WTC11 (cell line): ENCODE data around the gene ARHGEF37. TPM values are rescaled to one million over a fixed set of nuclear protein-coding genes. Genes with fewer than 3 reads are reported as not detected.

Source experiments
- ATAC-seq: fragments of 200-7000 bp; cut with Tn5 transposase; 2 replicates; pipeline ENCODE4 v1.10.0; 2021; ENCODE audit warnings: mild to moderate bottlenecking, moderate library complexity
- CTCF ChIA-PET: fragments of 300-600 bp; sonication (Branson Sonifier 250); formaldehyde crosslinking; loops from one replicate; lab custom pipeline; 2021; ENCODE audit warnings: antibody characterized with exemption; lab: Charles Lee
- POLR2A ChIA-PET: fragments of 350-600 bp; sonication (Branson Sonifier 250); formaldehyde crosslinking; loops from one replicate; lab custom pipeline; 2021; ENCODE audit warnings: antibody characterized with exemption; lab: Charles Lee
- DNase-seq: peaks from one replicate; pipeline ENCODE4 v3.0.0; 2021; ENCODE audit warnings: low spot score
- H3K27ac Mint-ChIP-seq: 2 replicates; pipeline ENCODE4 v1.8.0; 2021; ENCODE audit warnings: mixed read lengths
- H3K27me3 Mint-ChIP-seq: 2 replicates; pipeline ENCODE4 v1.8.0; 2021; ENCODE audit warnings: low read depth, mild to moderate bottlenecking, moderate library complexity, mixed read lengths
- H3K36me3 Mint-ChIP-seq: 2 replicates; pipeline ENCODE4 v1.8.0; 2021; ENCODE audit warnings: mixed read lengths
- H3K4me1 Mint-ChIP-seq: 2 replicates; pipeline ENCODE4 v1.8.0; 2022; ENCODE audit warnings: mixed read lengths
- H3K4me3 Mint-ChIP-seq: 2 replicates; pipeline ENCODE4 v1.8.0; 2021; ENCODE audit warnings: mild to moderate bottlenecking, moderate library complexity, mixed read lengths
- H3K9me3 Mint-ChIP-seq: 2 replicates; pipeline ENCODE4 v1.8.0; 2021; ENCODE audit warnings: mixed read lengths
- CREM ChIP-seq: sonication (generic); formaldehyde crosslinking; IDR thresholded peaks from 2 replicates; pipeline ENCODE4 v1.8.1; 2022; ENCODE audit warnings: mild to moderate bottlenecking, missing genetic modification reagents, moderate library complexity
- E2F1 ChIP-seq: sonication (generic); formaldehyde crosslinking; IDR thresholded peaks from 2 replicates; pipeline ENCODE4 v1.8.0; 2022; ENCODE audit warnings: mild to moderate bottlenecking, missing genetic modification reagents
- FOXJ3 ChIP-seq: sonication (generic); formaldehyde crosslinking; IDR thresholded peaks from 2 replicates; pipeline ENCODE4 v1.9.0; 2021; ENCODE audit warnings: missing genetic modification reagents, mild to moderate bottlenecking, borderline replicate concordance
- GRHL2 ChIP-seq: fragments of 250-450 bp; sonication (Bioruptor Pico); IDR thresholded peaks from 2 replicates; pipeline ENCODE4 v1.8.0; 2022; ENCODE audit warnings: mild to moderate bottlenecking, moderate library complexity; ENCODE audit not compliant: insufficient replicate concordance, severe bottlenecking
- KAT7 ChIP-seq: sonication (generic); formaldehyde crosslinking; IDR thresholded peaks from 2 replicates; pipeline ENCODE4 v1.8.1; 2023; ENCODE audit warnings: missing genetic modification reagents, mild to moderate bottlenecking, borderline replicate concordance
- NFE2L1 ChIP-seq: sonication (generic); formaldehyde crosslinking; IDR thresholded peaks from 2 replicates; pipeline ENCODE4 v1.8.1; 2023; ENCODE audit warnings: missing genetic modification reagents
- NR2C2 ChIP-seq: sonication (generic); formaldehyde crosslinking; IDR thresholded peaks from 2 replicates; pipeline ENCODE4 v1.8.0; 2022; ENCODE audit warnings: mild to moderate bottlenecking, missing genetic modification reagents
- RELA ChIP-seq: sonication (generic); formaldehyde crosslinking; IDR thresholded peaks from 2 replicates; pipeline ENCODE4 v1.8.1; 2022; ENCODE audit warnings: missing genetic modification reagents, mild to moderate bottlenecking, borderline replicate concordance
- SP1 ChIP-seq: sonication (generic); formaldehyde crosslinking; conservative IDR thresholded peaks from 2 replicates; pipeline ENCODE4 v1.8.1; 2022; ENCODE audit warnings: missing genetic modification reagents
- TP53 ChIP-seq: sonication (generic); formaldehyde crosslinking; IDR thresholded peaks from 2 replicates; pipeline ENCODE4 v1.8.1; 2023; ENCODE audit warnings: mild to moderate bottlenecking, missing genetic modification reagents
- ZNF416 ChIP-seq: fragments of 250-450 bp; sonication (Bioruptor Pico); IDR thresholded peaks from 2 replicates; pipeline ENCODE4 v1.9.0; 2021; ENCODE audit warnings: mild to moderate bottlenecking, inconsistent platforms
- ZNF423 ChIP-seq: fragments of 250-450 bp; sonication (Bioruptor Pico); IDR thresholded peaks from 2 replicates; pipeline ENCODE4 v2.1.2; 2022; ENCODE audit warnings: mild to moderate bottlenecking, moderate library complexity
- ZNF512 ChIP-seq: sonication (generic); formaldehyde crosslinking; IDR thresholded peaks from 2 replicates; pipeline ENCODE4 v1.8.1; 2022; ENCODE audit warnings: missing genetic modification reagents, borderline replicate concordance
- ZNF671 ChIP-seq: fragments of 250-450 bp; sonication (Bioruptor Pico); IDR thresholded peaks from 2 replicates; pipeline ENCODE4 v1.8.0; 2021; ENCODE audit warnings: mild to moderate bottlenecking
- total RNA-seq: library from RNA; stranded (reverse); gene quantifications from 3 replicates; pipeline ENCODE4 v1.2.3, GENCODE V29; 2021
- TF ChIP-seq, protein P1 (sequence below): fragments of 250-450 bp; sonication (Bioruptor Pico); IDR thresholded peaks from 2 replicates; pipeline ENCODE4 v2.1.2; 2022; ENCODE audit warnings: mild to moderate bottlenecking, moderate library complexity
- TF ChIP-seq, protein P2 (sequence below): fragments of 250-450 bp; sonication (Bioruptor Pico); IDR thresholded peaks from 2 replicates; pipeline ENCODE4 v1.9.0; 2021; ENCODE audit warnings: moderate library complexity, mild to moderate bottlenecking, inconsistent platforms, borderline replicate concordance
- TF ChIP-seq, protein P3 (sequence below): fragments of 200-600 bp; IDR thresholded peaks from 2 replicates; pipeline ENCODE4 v1.8.0; 2022; ENCODE audit warnings: antibody characterized with exemption

Gene ARHGEF37
- total RNA-seq, 1 experiment from 2014 or later = 1.1 TPM

DNA sequence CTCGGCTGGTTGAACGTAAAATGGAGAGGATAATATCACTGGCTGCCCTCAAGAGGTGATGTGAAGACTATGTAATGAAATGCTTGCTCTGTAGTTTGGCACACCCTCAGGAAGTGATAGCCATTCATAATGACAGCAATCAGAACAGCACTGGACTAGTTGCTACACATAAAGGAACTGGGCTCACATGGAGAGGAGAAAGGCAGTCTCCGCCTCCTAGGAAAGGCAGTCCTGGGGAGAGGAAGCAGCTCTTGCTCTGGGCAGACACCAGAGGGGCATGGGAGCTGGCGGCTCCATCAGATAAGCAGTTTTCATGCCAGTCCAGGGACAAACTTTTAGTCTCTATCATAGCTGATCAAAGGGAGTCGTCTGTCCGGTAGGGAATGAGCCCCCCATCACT, 46.9 kb downstream of the ARHGEF37 start:
- TF ChIP-seq RELA = no peak
- no peak for TF ChIP-seq CREM (CRISPR knock-in tag)
- TF ChIP-seq, protein P1, sequence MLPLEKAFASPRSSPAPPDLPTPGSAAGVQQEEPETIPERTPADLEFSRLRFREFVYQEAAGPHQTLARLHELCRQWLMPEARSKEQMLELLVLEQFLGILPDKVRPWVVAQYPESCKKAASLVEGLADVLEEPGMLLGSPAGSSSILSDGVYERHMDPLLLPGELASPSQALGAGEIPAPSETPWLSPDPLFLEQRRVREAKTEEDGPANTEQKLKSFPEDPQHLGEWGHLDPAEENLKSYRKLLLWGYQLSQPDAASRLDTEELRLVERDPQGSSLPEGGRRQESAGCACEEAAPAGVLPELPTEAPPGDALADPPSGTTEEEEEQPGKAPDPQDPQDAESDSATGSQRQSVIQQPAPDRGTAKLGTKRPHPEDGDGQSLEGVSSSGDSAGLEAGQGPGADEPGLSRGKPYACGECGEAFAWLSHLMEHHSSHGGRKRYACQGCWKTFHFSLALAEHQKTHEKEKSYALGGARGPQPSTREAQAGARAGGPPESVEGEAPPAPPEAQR (CRISPR knock-in tag) = no peak
- no peak for TF ChIP-seq NR2C2
- TF ChIP-seq TP53 (CRISPR knock-in tag) = no peak
- no peak for TF ChIP-seq GRHL2 (CRISPR knock-in tag)
- no peak for TF ChIP-seq SP1 (CRISPR knock-in tag)
- TF ChIP-seq KAT7 (CRISPR knock-in tag) = no peak
- Mint-ChIP-seq H3K36me3 (no peaks in the 10 kb centered on the region), H3K27me3 (no peaks in the 10 kb centered on the region), H3K4me3 (no peak overlapping the region), H3K27ac (no peak overlapping the region), H3K4me1 (peaks cover 21% of the 10 kb centered on the region), H3K9me3 (no peaks in the 10 kb centered on the region)
- DNase-seq (no peak), ATAC-seq (no peak)
- CTCF ChIA-PET = interaction anchor here (1.0 to 2.2 kb wide), 7 partner anchors 8 to 225 kb away, joined by 3 to 14 read pairs (median 5); no protein-coding TSS in a partner anchor
- POLR2A ChIA-PET = no interaction called here

- no peaks in the 10 kb centered on the region for H3K9me3 Mint-ChIP-seq
- no peaks in the 10 kb centered on the region for H3K27me3 Mint-ChIP-seq
- CTCF ChIA-PET = interaction anchor here (1.2 to 2.2 kb wide), 6 partner anchors 8 to 224 kb away, joined by 3 to 14 read pairs (median 6); no protein-coding TSS in a partner anchor
Measured at GRCh38 chr5:149628846-149629388, 47.6 kb downstream of the ARHGEF37 start.

More at GRCh38 chr5:149628846-149629388, 47.6 kb downstream of the ARHGEF37 start:
- POLR2A ChIA-PET = no interaction called here
- TF ChIP-seq ZNF423 (CRISPR knock-in tag) = no peak
- TF ChIP-seq ZNF416 (CRISPR knock-in tag) = no peak
- TF ChIP-seq, protein P2, sequence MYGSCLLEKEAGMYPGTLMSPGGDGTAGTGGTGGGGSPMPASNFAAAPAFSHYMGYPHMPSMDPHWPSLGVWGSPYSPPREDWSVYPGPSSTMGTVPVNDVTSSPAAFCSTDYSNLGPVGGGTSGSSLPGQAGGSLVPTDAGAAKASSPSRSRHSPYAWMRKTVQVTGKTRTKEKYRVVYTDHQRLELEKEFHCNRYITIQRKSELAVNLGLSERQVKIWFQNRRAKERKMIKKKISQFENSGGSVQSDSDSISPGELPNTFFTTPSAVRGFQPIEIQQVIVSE (CRISPR knock-in tag) = no peak
- no peak for TF ChIP-seq ZNF512 (CRISPR knock-in tag)
- TF ChIP-seq NFE2L1 = no peak
- TF ChIP-seq CREM (CRISPR knock-in tag) = no peak
- TF ChIP-seq FOXJ3 (CRISPR knock-in tag) = no peak
- no peak for TF ChIP-seq ZNF671
- no peak for TF ChIP-seq E2F1 (CRISPR knock-in tag)
- TF ChIP-seq, protein P3, sequence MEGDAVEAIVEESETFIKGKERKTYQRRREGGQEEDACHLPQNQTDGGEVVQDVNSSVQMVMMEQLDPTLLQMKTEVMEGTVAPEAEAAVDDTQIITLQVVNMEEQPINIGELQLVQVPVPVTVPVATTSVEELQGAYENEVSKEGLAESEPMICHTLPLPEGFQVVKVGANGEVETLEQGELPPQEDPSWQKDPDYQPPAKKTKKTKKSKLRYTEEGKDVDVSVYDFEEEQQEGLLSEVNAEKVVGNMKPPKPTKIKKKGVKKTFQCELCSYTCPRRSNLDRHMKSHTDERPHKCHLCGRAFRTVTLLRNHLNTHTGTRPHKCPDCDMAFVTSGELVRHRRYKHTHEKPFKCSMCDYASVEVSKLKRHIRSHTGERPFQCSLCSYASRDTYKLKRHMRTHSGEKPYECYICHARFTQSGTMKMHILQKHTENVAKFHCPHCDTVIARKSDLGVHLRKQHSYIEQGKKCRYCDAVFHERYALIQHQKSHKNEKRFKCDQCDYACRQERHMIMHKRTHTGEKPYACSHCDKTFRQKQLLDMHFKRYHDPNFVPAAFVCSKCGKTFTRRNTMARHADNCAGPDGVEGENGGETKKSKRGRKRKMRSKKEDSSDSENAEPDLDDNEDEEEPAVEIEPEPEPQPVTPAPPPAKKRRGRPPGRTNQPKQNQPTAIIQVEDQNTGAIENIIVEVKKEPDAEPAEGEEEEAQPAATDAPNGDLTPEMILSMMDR = no peak
- H3K4me3 Mint-ChIP-seq = no peak overlapping the region
- ATAC-seq = no peak
- no peak overlapping the region for H3K27ac Mint-ChIP-seq
- no peak for DNase-seq
- H3K4me1 Mint-ChIP-seq = peaks cover 28% of the 10 kb centered on the region
- H3K36me3 Mint-ChIP-seq = no peaks in the 10 kb centered on the region
